ENCODE results near the gene SOX10. TPM values are rescaled to one million over a fixed set of nuclear protein-coding genes. Genes with fewer than 3 reads are reported as not detected.

SOX10 gene
- total and polyA plus RNA-seq, 2 of the 4 experiments (the other 2 are of a cell fraction): not detected

- BruUV-seq (replicated peaks): no TSS peak
- Histone ChIP-seq H3K27me3 (ENCODE audit: control insufficient read depth, insufficient read depth, low read length) (no peaks in the 10 kb centered on the region), H2AK5ac (ENCODE audit: low read depth, low read length) (no peak overlapping the region), H2BK15ac (ENCODE audit: low read depth, low read length) (no peak overlapping the region), H3K18ac (ENCODE audit: low read depth, low read length) (no peak overlapping the region), H3K14ac (replicated peaks; ENCODE audit: low read depth, low read length) (no peak overlapping the region), H2BK120ac (ENCODE audit: low read depth, low read length) (no peak overlapping the region), H4K91ac (ENCODE audit: insufficient read depth, low read depth, low read length) (no peak overlapping the region), H3K36me3 (ENCODE audit: control insufficient read depth, insufficient read depth, low read length) (peaks cover 40% of the 10 kb centered on the region), H4K8ac (ENCODE audit: low read depth in 2 of 2, low read length in 2 of 2) (no peak overlapping the region), H3K4ac (ENCODE audit: low read depth, low read length) (no peak overlapping the region), H2BK20ac (ENCODE audit: low read depth, low read length) (no peak overlapping the region), H2AK9ac (replicated peaks; ENCODE audit: low read depth, low read length, poor library complexity) (no peak overlapping the region), H2AFZ (replicated peaks; ENCODE audit: low read length, poor library complexity) (no peak overlapping the region), H3K9me3 (ENCODE audit: control insufficient read depth, insufficient read depth, low read length) (no peaks in the 10 kb centered on the region), H4K20me1 (ENCODE audit: insufficient read depth, low read length) (peaks cover 31% of the 10 kb centered on the region), H3K23ac (ENCODE audit: low read depth, low read length) (no peak overlapping the region), H3K27ac (ENCODE audit: insufficient read depth, low read length) (no peak overlapping the region), H3K4me3 (ENCODE audit: insufficient read depth, low read depth, low read length) (no peak overlapping the region), H3K56ac (ENCODE audit: extremely low read depth, insufficient read depth, low read length) (no peak overlapping the region), H3K4me1 (ENCODE audit: control insufficient read depth, insufficient read depth, low read length) (peaks cover 16% of the 10 kb centered on the region), H3K9ac (ENCODE audit: low read depth, low read length) (no peak overlapping the region), H3K79me1 (ENCODE audit: low read depth in 1 of 2, low read length in 2 of 2) (peaks cover 0 to 40% of the 10 kb centered on the region in 2 experiments; a peak in 2 of 4 replicates), H4K5ac (ENCODE audit: low read depth, low read length) (no peak overlapping the region), H3K9me1 (ENCODE audit: insufficient read depth, low read length) (peaks cover 8% of the 10 kb centered on the region), H2BK5ac (ENCODE audit: low read depth, low read length, poor library complexity, severe bottlenecking) (no peak overlapping the region), H3K4me2 (ENCODE audit: low read depth, low read length) (no peak overlapping the region)
- intact Hi-C loops (cut with micrococcal nuclease) (loop anchor here (5.0 kb wide), 1 partner anchor 115 kb away; no protein-coding TSS in a partner anchor), in situ Hi-C loops (cut with MboI; ENCODE audit: low sequenced_read_pairs) (no loop called here), dilution Hi-C loops (cut with HindIII; ENCODE audit: low sequenced_read_pairs, unreplicated experiment) (no loop called here)
- no peak for TF ChIP-seq RCOR1 (IDR thresholded peaks at IDR 0.05; ENCODE audit: insufficient replicate concordance, low read length)
- TF ChIP-seq, protein P1, sequence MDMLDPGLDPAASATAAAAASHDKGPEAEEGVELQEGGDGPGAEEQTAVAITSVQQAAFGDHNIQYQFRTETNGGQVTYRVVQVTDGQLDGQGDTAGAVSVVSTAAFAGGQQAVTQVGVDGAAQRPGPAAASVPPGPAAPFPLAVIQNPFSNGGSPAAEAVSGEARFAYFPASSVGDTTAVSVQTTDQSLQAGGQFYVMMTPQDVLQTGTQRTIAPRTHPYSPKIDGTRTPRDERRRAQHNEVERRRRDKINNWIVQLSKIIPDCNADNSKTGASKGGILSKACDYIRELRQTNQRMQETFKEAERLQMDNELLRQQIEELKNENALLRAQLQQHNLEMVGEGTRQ (IDR thresholded peaks at IDR 0.05; ENCODE audit: low read depth, low read length): no peak
- TF ChIP-seq POLR2A (IDR thresholded peaks at IDR 0.05; ENCODE audit: low read depth, low read length): no peak
- TF ChIP-seq FOS (IDR thresholded peaks at IDR 0.05; ENCODE audit: low read depth, low read length): no peak
- no peak for TF ChIP-seq MAZ (IDR thresholded peaks at IDR 0.05; ENCODE audit: borderline replicate concordance, low read depth, low read length)
- no peak for TF ChIP-seq MAFK (IDR thresholded peaks at IDR 0.05; ENCODE audit: low read depth, low read length)
- no peak for TF ChIP-seq NFE2L2 (IDR thresholded peaks at IDR 0.05; ENCODE audit: low read depth, low read length)
- TF ChIP-seq CHD1 (IDR thresholded peaks at IDR 0.05; ENCODE audit: low read depth, low read length): no peak
- no peak for TF ChIP-seq RFX5 (IDR thresholded peaks at IDR 0.05; ENCODE audit: low read depth, low read length)
- TF ChIP-seq RAD21 (IDR thresholded peaks at IDR 0.05; ENCODE audit: low read length): no peak
- TF ChIP-seq CEBPB (IDR thresholded peaks at IDR 0.05; ENCODE audit: low read depth, low read length): no peak
- TF ChIP-seq BHLHE40 (IDR thresholded peaks at IDR 0.05; ENCODE audit: low read depth, low read length): no peak
- no peak for TF ChIP-seq ELK1 (IDR thresholded peaks at IDR 0.05; ENCODE audit: borderline replicate concordance, low read depth, low read length)
- TF ChIP-seq CTCF (conservative IDR thresholded peaks at IDR 0.05; ENCODE audit: low read depth, low read length): no peak
- TF ChIP-seq MXI1 (IDR thresholded peaks at IDR 0.05; ENCODE audit: borderline replicate concordance, low read depth, low read length): no peak
- TF ChIP-seq SMC3 (IDR thresholded peaks at IDR 0.05; ENCODE audit: low read depth, low read length): no peak
- DNase-seq: no peak
- ChIA-PET POLR2A (ENCODE audit: unreplicated experiment) (no interaction called here), CTCF (interaction anchor here (0.6 to 1.2 kb wide), 4 partner anchors 26 to 65 kb away, joined by 3 to 6 read pairs (median 4); partner anchors contain the start of gene MICALL1)
- WGBS, 2 experiments (ENCODE audit: extremely low coverage in 2 of 2, insufficient read length in 1 of 2): no CpG with 5 or more reads among the region's 6 CpGs
- ATAC-seq (ENCODE audit: low read depth): no peak
Measured at GRCh38 chr22:37931893-37932389, 52.4 kb downstream of the SOX10 start.
